C4-2B (cell line): Measurements from ENCODE around the gene DYRK2.

Experiments
- H3K27ac ChIP-seq: fragments of 450-650 bp; 2 replicates; pipeline ENCODE4 v1.5.1; 2017
- CTCF ChIP-seq: fragments of 450-650 bp; conservative IDR thresholded peaks from 2 replicates; pipeline ENCODE4 v1.5.1; 2017; ENCODE audit warnings: mild to moderate bottlenecking
- ZFX ChIP-seq: fragments of 450-650 bp; IDR thresholded peaks from 2 replicates; pipeline ENCODE4 v1.6.1; 2017

Gene DYRK2

DNA sequence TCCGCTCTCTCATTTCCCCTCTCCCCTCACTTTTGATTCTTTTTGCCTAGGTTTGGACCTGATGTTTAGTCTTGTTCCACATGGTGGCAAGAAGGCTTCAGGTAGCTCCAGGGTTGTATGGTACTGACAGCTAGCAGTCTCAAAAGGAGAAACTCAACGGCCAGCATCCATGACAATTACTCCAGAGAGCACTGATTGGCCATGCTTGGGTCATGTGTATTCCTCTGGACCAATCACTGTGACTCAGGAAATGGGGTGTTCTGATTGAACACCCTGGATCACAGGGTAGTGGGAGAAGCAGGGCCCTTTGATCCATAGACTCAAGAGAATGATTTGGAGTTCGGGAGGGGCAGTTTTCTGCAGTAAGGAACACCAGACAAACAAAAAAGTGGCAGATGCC, 45.3 kb downstream of the DYRK2 start:
- no peak overlapping the region for H3K27ac ChIP-seq
- TF ChIP-seq ZFX (no peak), CTCF (no peak)

GRCh38 chr12:67694306-67694900, 45.9 kb downstream of the DYRK2 start:
- H3K27ac ChIP-seq, result no peak overlapping the region
- TF ChIP-seq ZFX, result no peak
- no peak for TF ChIP-seq CTCF

DNA sequence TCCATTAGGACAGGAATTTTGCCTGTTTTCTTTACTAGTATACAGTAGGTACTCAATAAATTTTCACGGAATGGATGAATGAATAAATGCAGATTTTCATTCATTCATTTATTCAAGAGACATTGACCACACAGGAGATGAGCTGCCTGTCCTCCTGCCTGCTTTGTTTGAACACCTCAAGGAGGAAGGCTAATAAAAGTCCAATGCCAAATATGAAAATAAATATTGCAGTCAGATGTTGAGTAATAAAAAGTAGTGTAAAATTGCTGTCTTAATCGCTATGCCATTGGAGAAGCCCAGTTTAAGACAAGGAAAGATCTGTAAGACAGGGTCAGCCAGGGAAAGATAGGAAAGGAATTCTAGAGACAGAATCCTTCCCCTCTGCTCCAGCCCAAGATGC, 47.4 kb downstream of the DYRK2 start:
- TF ChIP-seq ZFX, result no peak
- no peak for TF ChIP-seq CTCF
- no peak overlapping the region for H3K27ac ChIP-seq

DNA sequence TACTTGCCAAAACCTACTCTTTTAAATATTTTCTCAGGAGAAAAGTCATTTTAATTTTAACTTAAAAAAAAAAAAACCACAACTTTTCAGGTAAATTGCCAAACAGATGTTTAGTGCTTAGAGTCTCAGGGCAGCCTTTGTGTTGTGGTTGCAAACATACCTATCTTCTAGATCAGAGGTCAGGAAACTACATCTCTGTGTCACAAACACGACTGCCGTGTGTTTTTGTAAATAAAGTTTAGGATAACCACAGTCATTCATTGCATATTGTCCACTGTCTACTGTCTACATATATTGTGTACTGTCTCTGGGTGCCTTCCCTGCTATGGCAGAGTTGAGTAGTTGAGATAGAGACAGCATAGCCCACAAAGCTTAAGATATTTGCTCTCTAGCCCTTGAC, 48.9 kb downstream of the DYRK2 start:
- no peak overlapping the region for H3K27ac ChIP-seq
- TF ChIP-seq CTCF (no peak), ZFX (no peak)

DNA sequence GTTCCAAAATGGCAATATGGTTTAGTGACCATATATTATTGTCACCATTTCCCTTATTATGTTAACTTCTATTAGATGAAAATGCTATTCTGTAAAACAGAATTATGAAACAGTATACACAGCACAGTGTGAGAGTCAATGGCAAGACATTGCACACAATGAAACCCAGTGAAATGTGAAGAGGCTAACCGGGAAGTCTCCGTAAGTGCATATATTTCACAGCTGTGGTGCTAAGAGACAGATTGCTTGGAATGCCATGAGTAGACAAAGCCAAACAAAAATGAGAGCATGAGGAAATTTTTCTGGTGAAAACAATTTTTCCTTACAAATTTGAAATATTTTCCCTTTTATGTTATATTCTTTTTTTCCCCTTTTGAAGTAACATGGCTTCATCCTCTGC, 49.4 kb downstream of the DYRK2 start:
- TF ChIP-seq ZFX (no peak), CTCF (no peak)
- no peak overlapping the region for H3K27ac ChIP-seq

DNA sequence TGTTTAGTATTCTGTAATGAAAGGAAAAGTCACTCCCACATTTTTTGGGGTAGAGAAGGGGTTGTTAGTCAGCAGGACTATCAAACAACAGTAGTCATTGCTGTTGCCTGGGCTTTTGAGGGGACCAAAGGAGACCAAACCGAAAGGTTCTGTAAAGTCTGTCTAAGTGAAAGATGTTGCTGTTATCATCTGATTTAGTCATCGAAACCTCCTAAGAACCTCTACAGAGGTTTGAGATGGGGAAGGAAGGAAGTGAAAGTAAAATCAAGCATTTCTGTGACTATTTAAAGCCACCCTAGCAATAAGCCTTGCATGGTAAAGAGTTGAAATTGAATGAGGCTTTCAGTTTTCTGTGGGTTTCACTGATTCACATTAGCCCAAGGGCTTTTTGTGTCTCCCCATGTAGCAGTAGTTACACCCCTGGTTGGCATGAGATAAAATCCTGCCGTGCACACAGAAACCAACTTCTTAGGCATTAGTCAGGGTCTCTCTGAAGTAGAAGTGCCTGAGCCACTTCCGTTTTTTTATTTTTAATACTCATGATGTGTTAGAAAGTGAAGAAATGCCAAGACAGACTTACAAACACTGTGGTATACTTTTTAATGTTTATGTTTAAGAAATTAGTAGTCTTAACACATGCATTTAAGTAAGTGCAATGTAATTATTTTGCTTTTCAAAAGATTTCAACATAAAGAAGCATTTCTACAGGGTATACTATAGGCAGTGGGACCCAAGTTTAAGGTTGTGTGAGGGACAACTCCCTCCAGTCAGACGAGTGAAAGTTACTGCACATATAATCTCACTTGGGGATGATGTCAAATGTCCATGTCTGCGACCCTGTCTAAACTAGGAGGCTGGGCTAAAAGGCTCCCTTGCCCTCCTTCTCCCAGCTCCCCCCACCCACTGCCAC, 50.4 kb downstream of the DYRK2 start:
- no peak overlapping the region for H3K27ac ChIP-seq
- TF ChIP-seq ZFX (no peak), CTCF (no peak)

DNA sequence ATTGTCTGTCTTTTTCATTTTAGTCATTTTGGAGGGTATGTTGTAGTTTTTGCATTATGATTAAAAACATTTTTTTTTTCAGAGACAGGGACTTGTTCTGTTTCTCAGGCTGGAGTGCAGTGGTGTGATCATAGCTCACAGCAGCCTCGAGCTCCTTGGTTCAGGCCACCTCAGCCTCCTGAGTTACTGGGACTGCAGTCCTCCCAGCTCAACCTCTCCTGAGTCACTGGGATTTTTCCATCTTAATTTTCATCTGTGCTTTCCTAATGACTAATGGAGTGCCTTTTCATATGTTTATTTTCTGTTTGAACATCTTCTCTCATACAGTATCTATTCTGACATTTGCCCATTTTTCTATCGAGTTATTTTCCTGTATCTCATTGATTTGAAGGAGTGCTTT, 52.6 kb downstream of the DYRK2 start:
- no peak for TF ChIP-seq ZFX
- no peak for TF ChIP-seq CTCF
- no peak overlapping the region for H3K27ac ChIP-seq
